ENCODE measurements around the gene PBX3. TPM values are rescaled to one million over a fixed set of nuclear protein-coding genes. Genes with fewer than 3 reads are reported as not detected.
A peak's percentile ranks its signal among the peaks of the same experiment; 100 is the strongest.

The PBX3 gene
- total and polyA plus RNA-seq, 2 of the 13 experiments (the other 11 are each of a cell fraction or from before 2014, with no cell fraction given): 6.0 to 11.2 TPM

- TF ChIP-seq HMGXB4 (CRISPR knock-in tag; IDR thresholded peaks at IDR 0.05; ENCODE audit: borderline replicate concordance in 1 of 2, low read depth in 1 of 2) (peak; percentile 42 to 85; a peak in 3 of 4 replicates), MXD3 (CRISPR knock-in tag; IDR thresholded peaks at IDR 0.05) (peak; percentile 77; the same call in 1 of the 2 replicates), ZNF639 (CRISPR knock-in tag; conservative IDR thresholded peaks at IDR 0.05) (peak; percentile 78; the same call in 1 of the 2 replicates), STAG1 (CRISPR knock-in tag; IDR thresholded peaks at IDR 0.05) (no peak), ZNF460 (CRISPR knock-in tag; IDR thresholded peaks at IDR 0.05; ENCODE audit: borderline replicate concordance) (no peak), ZNF607 (CRISPR knock-in tag; IDR thresholded peaks at IDR 0.05; ENCODE audit: borderline replicate concordance) (0 out of 2 replicates have a peak, but pooled peaks have one; percentile 40), KMT2A (CRISPR knock-in tag; IDR thresholded peaks at IDR 0.05) (peak; percentile 97), CREM (IDR thresholded peaks at IDR 0.05) (peak; percentile 22; the same call in 1 of the 2 replicates), CREM (CRISPR knock-in tag; IDR thresholded peaks at IDR 0.05) (no peak), RNF2 (conservative IDR thresholded peaks at IDR 0.05; ENCODE audit: low read depth) (no peak), ZNF431 (CRISPR knock-in tag; IDR thresholded peaks at IDR 0.05; ENCODE audit: borderline replicate concordance, low read depth) (no peak), TRIM22 (IDR thresholded peaks at IDR 0.05) (no peak), ZNF570 (CRISPR knock-in tag; IDR thresholded peaks at IDR 0.05; ENCODE audit: borderline replicate concordance) (no peak), HNF1A (IDR thresholded peaks at IDR 0.05; ENCODE audit: low read depth) (no peak), HNF1A (CRISPR knock-in tag; IDR thresholded peaks at IDR 0.05; ENCODE audit: borderline replicate concordance) (peak; percentile 26; the same call in 1 of the 2 replicates), PRMT3 (CRISPR knock-in tag; IDR thresholded peaks at IDR 0.05; ENCODE audit: borderline replicate concordance, low read depth) (no peak), SNRNP70 (IDR thresholded peaks at IDR 0.05; ENCODE audit: low read depth, low read length) (no peak), ZNF615 (CRISPR knock-in tag; IDR thresholded peaks at IDR 0.05; ENCODE audit: borderline replicate concordance) (no peak), TOE1 (CRISPR knock-in tag; IDR thresholded peaks at IDR 0.05) (no peak; the same call in 1 of the 2 replicates), SP140L (CRISPR knock-in tag; IDR thresholded peaks at IDR 0.05; ENCODE audit: borderline replicate concordance) (no peak)
Measured at GRCh38 chr9:125706651-125707471, 40.3 kb upstream of the PBX3 start, which contains the start of gene MAPKAP1 (continued).

All from HepG2 (cell line).